ENCODE measurements around the gene CD81.

DNA sequence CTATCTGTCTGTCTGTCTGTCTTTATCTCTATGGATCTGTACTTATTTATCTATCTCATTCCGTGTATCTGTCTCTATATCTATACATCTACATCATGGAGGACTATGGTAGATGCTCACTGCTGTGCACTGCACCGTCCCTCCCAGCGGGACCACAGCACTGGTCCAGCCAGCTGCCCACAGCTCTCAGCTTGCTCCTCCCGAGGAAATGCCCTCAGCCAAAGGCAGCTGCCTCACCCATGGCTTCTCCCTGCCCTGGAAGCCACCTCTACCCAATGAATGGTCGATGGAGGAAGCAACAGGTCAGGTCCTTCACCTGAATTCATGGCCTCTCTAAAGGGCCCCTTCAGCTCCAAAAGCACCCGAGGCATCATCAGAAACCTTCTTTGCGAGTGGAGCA, 14.7 kb upstream of the CD81 start:
- no peak for TF ChIP-seq EZH2phosphoT487 (IDR thresholded peaks at IDR 0.05; ENCODE audit: borderline replicate concordance, low read length)
- TF ChIP-seq, protein P1, sequence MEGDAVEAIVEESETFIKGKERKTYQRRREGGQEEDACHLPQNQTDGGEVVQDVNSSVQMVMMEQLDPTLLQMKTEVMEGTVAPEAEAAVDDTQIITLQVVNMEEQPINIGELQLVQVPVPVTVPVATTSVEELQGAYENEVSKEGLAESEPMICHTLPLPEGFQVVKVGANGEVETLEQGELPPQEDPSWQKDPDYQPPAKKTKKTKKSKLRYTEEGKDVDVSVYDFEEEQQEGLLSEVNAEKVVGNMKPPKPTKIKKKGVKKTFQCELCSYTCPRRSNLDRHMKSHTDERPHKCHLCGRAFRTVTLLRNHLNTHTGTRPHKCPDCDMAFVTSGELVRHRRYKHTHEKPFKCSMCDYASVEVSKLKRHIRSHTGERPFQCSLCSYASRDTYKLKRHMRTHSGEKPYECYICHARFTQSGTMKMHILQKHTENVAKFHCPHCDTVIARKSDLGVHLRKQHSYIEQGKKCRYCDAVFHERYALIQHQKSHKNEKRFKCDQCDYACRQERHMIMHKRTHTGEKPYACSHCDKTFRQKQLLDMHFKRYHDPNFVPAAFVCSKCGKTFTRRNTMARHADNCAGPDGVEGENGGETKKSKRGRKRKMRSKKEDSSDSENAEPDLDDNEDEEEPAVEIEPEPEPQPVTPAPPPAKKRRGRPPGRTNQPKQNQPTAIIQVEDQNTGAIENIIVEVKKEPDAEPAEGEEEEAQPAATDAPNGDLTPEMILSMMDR (IDR thresholded peaks at IDR 0.05; ENCODE audit: low read depth, low read length, poor library complexity, severe bottlenecking) = no peak
